Measurements from ENCODE around the gene ORC3. TPM values are rescaled to one million over a fixed set of nuclear protein-coding genes. Genes with fewer than 3 reads are reported as not detected.
A peak's percentile ranks its signal among the peaks of the same experiment; 100 is the strongest.

The ORC3 gene
- total and polyA plus RNA-seq, 8 donors = 19.3 to 43.5 (median 36.7) TPM

DNA sequence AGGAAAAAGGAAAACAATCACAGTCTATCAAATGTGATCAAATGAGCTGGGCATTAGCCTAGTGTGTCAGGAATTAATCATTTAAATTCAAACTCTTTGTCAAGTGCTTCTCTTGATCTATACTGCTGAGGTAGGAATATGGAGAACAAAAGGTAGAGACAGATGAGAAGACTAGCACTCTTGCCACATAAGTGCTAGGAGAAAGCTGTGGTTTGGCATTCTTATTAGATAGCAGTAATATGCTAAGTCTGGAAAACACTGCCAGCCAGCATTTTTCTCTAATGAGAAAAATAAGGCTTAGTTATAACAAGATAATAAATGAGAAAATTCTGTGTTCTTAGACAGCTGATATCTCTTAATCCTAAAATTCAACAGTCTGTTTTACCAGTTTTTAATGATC lies 38.9 kb downstream of the ORC3 start:
- Histone ChIP-seq H3K36me3 (peaks cover 0 to 13% of the 10 kb centered on the region in 2 donors), H3K4me1 (peaks cover 0 to 4% of the 10 kb centered on the region in 2 donors), H3K9me3 (no peaks in the 10 kb centered on the region), H3K4me3 (no peak overlapping the region), H3K27me3 (no peaks in the 10 kb centered on the region), H3K27ac (no peak overlapping the region)
- intact Hi-C loops (cut with DNase I) = no loop called here
- ATAC-seq (peak; percentile 53), DNase-seq (no peak)
- TF ChIP-seq, protein P1, sequence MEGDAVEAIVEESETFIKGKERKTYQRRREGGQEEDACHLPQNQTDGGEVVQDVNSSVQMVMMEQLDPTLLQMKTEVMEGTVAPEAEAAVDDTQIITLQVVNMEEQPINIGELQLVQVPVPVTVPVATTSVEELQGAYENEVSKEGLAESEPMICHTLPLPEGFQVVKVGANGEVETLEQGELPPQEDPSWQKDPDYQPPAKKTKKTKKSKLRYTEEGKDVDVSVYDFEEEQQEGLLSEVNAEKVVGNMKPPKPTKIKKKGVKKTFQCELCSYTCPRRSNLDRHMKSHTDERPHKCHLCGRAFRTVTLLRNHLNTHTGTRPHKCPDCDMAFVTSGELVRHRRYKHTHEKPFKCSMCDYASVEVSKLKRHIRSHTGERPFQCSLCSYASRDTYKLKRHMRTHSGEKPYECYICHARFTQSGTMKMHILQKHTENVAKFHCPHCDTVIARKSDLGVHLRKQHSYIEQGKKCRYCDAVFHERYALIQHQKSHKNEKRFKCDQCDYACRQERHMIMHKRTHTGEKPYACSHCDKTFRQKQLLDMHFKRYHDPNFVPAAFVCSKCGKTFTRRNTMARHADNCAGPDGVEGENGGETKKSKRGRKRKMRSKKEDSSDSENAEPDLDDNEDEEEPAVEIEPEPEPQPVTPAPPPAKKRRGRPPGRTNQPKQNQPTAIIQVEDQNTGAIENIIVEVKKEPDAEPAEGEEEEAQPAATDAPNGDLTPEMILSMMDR (IDR thresholded peaks at IDR 0.05) = no peak

DNA sequence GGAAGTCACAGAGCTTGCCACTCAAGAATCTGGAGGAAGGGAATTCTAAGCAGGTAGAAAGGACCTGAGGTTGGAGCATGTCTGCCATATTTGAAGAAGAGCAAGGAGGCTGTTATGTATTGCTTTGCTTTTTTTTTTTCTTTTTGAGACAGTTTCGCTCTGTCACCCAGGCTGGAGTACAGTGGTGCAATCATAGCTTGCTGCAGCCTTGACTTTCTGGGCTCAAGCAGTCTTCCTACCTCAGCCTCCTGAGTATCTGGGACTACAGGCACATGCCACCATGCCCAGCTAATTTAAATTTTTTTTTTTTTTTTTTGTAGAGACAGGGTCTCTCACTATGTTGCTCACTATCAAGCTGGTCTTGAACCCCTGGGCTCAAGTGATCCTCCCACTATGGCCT lies 40.8 kb downstream of the ORC3 start:
- H3K4me1 ChIP-seq = peaks cover 0 to 4% of the 10 kb centered on the region in 2 donors
- DNase-seq (no peak), ATAC-seq (peak; percentile 36)

DNA sequence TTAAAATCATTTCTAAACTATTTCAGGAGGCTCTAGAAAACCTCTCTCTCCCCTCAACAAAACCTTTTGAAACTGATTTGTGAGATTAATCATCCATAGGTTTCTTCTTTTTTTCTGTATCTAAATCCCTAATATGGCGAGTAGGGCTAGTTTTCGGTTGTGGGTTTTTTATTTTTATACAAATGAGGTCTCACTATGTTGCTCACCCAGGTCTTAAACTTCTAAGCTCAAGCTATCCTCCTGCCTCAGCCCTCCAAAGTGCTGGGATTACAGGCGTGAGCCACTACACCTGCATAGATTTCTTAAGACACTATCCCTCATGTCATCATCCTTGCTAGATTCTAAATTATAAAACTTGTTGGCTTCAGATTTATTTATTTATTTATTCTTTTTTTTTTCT lies 43.9 kb downstream of the ORC3 start:
- peaks cover 0 to 4% of the 10 kb centered on the region in 2 donors for H3K4me1 ChIP-seq
- ATAC-seq = no peak
- intact Hi-C loops (cut with DNase I) = no loop called here
- H3K9me3 ChIP-seq = no peaks in the 10 kb centered on the region
- no peaks in the 10 kb centered on the region for H3K27me3 ChIP-seq
- no peak for DNase-seq
- TF ChIP-seq, protein P1 (IDR thresholded peaks at IDR 0.05) = no peak
- no peak overlapping the region for H3K27ac ChIP-seq
- H3K36me3 ChIP-seq = peaks cover 0 to 25% of the 10 kb centered on the region in 2 donors
- H3K4me3 ChIP-seq = no peak overlapping the region

More for the DNA sequence above, 40.8 kb downstream of the ORC3 start:
- Histone ChIP-seq H3K27ac (no peak overlapping the region), H3K4me3 (no peak overlapping the region), H3K36me3 (peaks cover 0 to 18% of the 10 kb centered on the region in 2 donors), H3K27me3 (no peaks in the 10 kb centered on the region), H3K9me3 (no peaks in the 10 kb centered on the region)
- TF ChIP-seq, protein P1 (IDR thresholded peaks at IDR 0.05) = no peak
- intact Hi-C loops (cut with DNase I) = no loop called here

DNA sequence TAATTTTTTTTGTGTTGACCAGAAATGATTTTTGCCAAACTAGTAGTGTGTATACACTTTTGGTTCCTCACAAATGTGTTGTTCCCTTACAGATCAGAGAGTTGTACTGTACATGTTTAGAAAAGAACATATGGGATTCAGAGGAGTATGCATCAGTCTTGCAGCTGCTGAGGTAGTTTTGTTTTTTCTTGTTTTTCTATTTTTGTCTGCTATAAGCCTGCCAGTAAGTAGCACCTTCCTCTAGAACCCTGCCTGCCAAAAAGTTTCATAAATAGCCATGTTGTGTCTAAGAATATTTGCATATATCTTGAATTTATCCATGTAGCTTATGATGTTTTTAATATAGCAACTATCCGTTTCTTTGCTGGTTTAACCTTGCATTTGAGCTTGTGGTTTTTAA lies 46.4 kb downstream of the ORC3 start:
- TF ChIP-seq, protein P1 (IDR thresholded peaks at IDR 0.05) = no peak
- H3K27ac ChIP-seq = no peak overlapping the region
- H3K36me3 ChIP-seq = peaks cover 0 to 29% of the 10 kb centered on the region in 2 donors
- intact Hi-C loops (cut with DNase I) = no loop called here
- DNase-seq = no peak
- no peaks in the 10 kb centered on the region for H3K4me1 ChIP-seq
- no peak for ATAC-seq
- H3K9me3 ChIP-seq = no peaks in the 10 kb centered on the region
- no peak overlapping the region for H3K4me3 ChIP-seq
- H3K27me3 ChIP-seq = no peaks in the 10 kb centered on the region

DNA sequence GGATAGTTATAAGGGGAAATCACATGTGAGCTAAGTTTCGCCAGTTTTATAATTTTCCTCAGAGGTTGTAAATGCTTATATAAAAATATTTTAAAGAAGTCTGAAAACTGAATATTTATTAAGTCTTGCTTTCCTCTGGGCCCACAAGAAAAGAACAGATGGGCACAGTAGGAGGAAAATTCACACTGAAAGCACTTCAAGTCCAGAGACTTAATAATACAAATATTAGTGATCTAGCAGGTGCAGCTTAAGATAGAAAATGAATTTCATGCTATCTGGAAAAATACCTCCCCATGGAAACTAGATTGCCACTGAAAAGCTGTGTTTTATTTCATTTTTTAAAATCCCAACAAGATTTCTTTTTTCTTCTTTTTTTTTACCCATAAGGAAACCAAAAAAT lies 47.2 kb downstream of the ORC3 start:
- DNase-seq (no peak), ATAC-seq (no peak)
- H3K9me3 ChIP-seq = no peaks in the 10 kb centered on the region
- H3K4me3 ChIP-seq = no peak overlapping the region
- intact Hi-C loops (cut with DNase I) = no loop called here
- no peaks in the 10 kb centered on the region for H3K27me3 ChIP-seq
- H3K36me3 ChIP-seq = peaks cover 0 to 23% of the 10 kb centered on the region in 2 donors
- TF ChIP-seq, protein P1 (IDR thresholded peaks at IDR 0.05) = no peak
- no peaks in the 10 kb centered on the region for H3K4me1 ChIP-seq
- H3K27ac ChIP-seq = no peak overlapping the region
